Panc1 (cell line): Measurements from ENCODE around the gene SERGEF. TPM values are rescaled to one million over a fixed set of nuclear protein-coding genes. Genes with fewer than 3 reads are reported as not detected.

ENCODE experiments used
- ATAC-seq: fragments of 200-7000 bp; cut with Tn5 transposase; 2 replicates; pipeline ENCODE4 v1.9.1; 2020; ENCODE audit warnings: mild to moderate bottlenecking, moderate library complexity
- BruUV-seq: library from RNA; stranded (reverse); fragments of 400-500 nt; replicated peaks from 2 replicates; lab custom pipeline; 2021; lab: Mats Ljungman, UMichigan
- CTCF ChIA-PET: fragments of 300-600 bp; sonication (Branson Sonifier 250); formaldehyde crosslinking; loops from one replicate; lab custom pipeline; 2022; ENCODE audit warnings: antibody characterized with exemption; lab: Charles Lee
- POLR2A ChIA-PET: fragments of 300-600 bp; sonication (Branson Sonifier 250); formaldehyde crosslinking; loops from one replicate; lab custom pipeline; 2022; ENCODE audit warnings: antibody characterized with exemption; lab: Charles Lee
- DNase-seq: peaks from one replicate; pipeline ENCODE4 v3.0.0-alpha.2; 2010; ENCODE audit warnings: low read depth, low spot score
- H3K27ac ChIP-seq: 2 replicates; pipeline ENCODE4 v1.5.1; 2011; ENCODE audit warnings: mild to moderate bottlenecking, low read length, inconsistent platforms
- H3K27me3 ChIP-seq: fragments of 200-500 bp; sonication (Bioruptor generic); 2 replicates; pipeline ENCODE4 v1.6.0; 2014; ENCODE audit warnings: low read length, inconsistent platforms; ENCODE audit not compliant: control insufficient read depth, insufficient read depth
- H3K36me3 ChIP-seq: fragments of 200-500 bp; sonication (Bioruptor generic); 2 replicates; pipeline ENCODE4 v1.5.1; 2014; ENCODE audit warnings: inconsistent platforms, mild to moderate bottlenecking, low read length, moderate library complexity; ENCODE audit not compliant: control insufficient read depth, insufficient read depth
- H3K4me1 ChIP-seq: 2 replicates; pipeline ENCODE4 v1.5.1; 2011; ENCODE audit warnings: inconsistent platforms, mild to moderate bottlenecking, low read length, moderate library complexity; ENCODE audit not compliant: control insufficient read depth, insufficient read depth
- H3K4me3 ChIP-seq, 2 experiments: 2 replicates each; pipeline ENCODE4 v1.5.1; 2011 to 2012; ENCODE audit warnings: low read depth in 2 of 2, low read length in 2 of 2, mild to moderate bottlenecking in 2 of 2, inconsistent platforms in 1 of 2, moderate library complexity in 1 of 2
- H3K9me3 ChIP-seq: fragments of 200-500 bp; sonication (Bioruptor generic); 2 replicates; pipeline ENCODE4 v1.5.1; 2014; ENCODE audit warnings: low read depth, mild to moderate bottlenecking, inconsistent platforms, low read length, moderate library complexity; ENCODE audit not compliant: control insufficient read depth, insufficient read depth
- CTCF ChIP-seq: fragments of 450-650 bp; IDR thresholded peaks from 2 replicates; pipeline ENCODE4 v1.5.1; 2017; ENCODE audit warnings: mild to moderate bottlenecking
- POLR2AphosphoS5 ChIP-seq: IDR thresholded peaks from 2 replicates; pipeline ENCODE4 v1.6.1; 2012; ENCODE audit warnings: mild to moderate bottlenecking, low read depth, low read length, moderate library complexity
- REST ChIP-seq, 2 experiments: IDR thresholded peaks; 2 replicates each; pipeline ENCODE4 v1.6.1; 2011 to 2012; ENCODE audit warnings: low read depth in 2 of 2, control low read depth in 1 of 2, low read length in 1 of 2, mild to moderate bottlenecking in 1 of 2, moderate library complexity in 1 of 2; ENCODE audit not compliant: insufficient read depth in 1 of 2
- SIN3A ChIP-seq: IDR thresholded peaks from 2 replicates; pipeline ENCODE4 v1.6.1; 2012; ENCODE audit warnings: low read depth, mild to moderate bottlenecking, low read length, moderate library complexity, borderline replicate concordance; ENCODE audit not compliant: insufficient read depth
- TCF7L2 ChIP-seq: IDR thresholded peaks from 2 replicates; pipeline ENCODE4 v1.6.1; 2011; ENCODE audit warnings: mild to moderate bottlenecking, low read depth, low read length, inconsistent platforms
- in situ Hi-C: cut with HindIII; loops from 2 replicates; pipeline ENCODE4 v1.10.0; 2016; ENCODE audit warnings: low sequenced_read_pairs, low pct_unique_long_range_greater_than_20kb
- intact Hi-C: fragments of 100-400 bp; cut with micrococcal nuclease; formaldehyde crosslinking; loops from one replicate; pipeline ENCODE4 v1.10.0; 2022; ENCODE audit not compliant: unreplicated experiment
- total RNA-seq: library from RNA; stranded (reverse); gene quantifications from one replicate; pipeline ENCODE4 v1.2.1, GENCODE V29; 2021; ENCODE audit not compliant: unreplicated experiment

Gene SERGEF
- total RNA-seq, 1 experiment from 2014 or later: 35.5 TPM

GRCh38 chr11:17852246-17852645 is 160.6 kb downstream of the SERGEF start:
- no peaks in the 10 kb centered on the region for H3K4me1 ChIP-seq
- no peaks in the 10 kb centered on the region for H3K9me3 ChIP-seq
- in situ Hi-C loops: no loop called here
- H3K27ac ChIP-seq: no peak overlapping the region
- no peak for TF ChIP-seq REST (IDR thresholded peaks at IDR 0.05; ENCODE audit: insufficient read depth in 1 of 2, low read depth in 2 of 2, low read length in 1 of 2)
- TF ChIP-seq CTCF: no peak
- TF ChIP-seq POLR2AphosphoS5: no peak
- H3K36me3 ChIP-seq: no peaks in the 10 kb centered on the region
- POLR2A ChIA-PET: no interaction called here
- CTCF ChIA-PET: no interaction called here
- H3K27me3 ChIP-seq: no peaks in the 10 kb centered on the region
- ATAC-seq (no peak), DNase-seq (no peak)
- BruUV-seq: no TSS peak
- intact Hi-C loops: no loop called here
- no peak overlapping the region for H3K4me3 ChIP-seq

GRCh38 chr11:17851697-17852096 is 161.2 kb downstream of the SERGEF start:
- H3K4me1 ChIP-seq: no peaks in the 10 kb centered on the region
- H3K27me3 ChIP-seq: no peaks in the 10 kb centered on the region
- ChIA-PET POLR2A (no interaction called here), CTCF (no interaction called here)
- DNase-seq (no peak), ATAC-seq (no peak)
- BruUV-seq: no TSS peak
- intact Hi-C loops (no loop called here), in situ Hi-C loops (no loop called here)
- H3K4me3 ChIP-seq: no peak overlapping the region
- H3K36me3 ChIP-seq: no peaks in the 10 kb centered on the region
- H3K27ac ChIP-seq: no peak overlapping the region
- no peaks in the 10 kb centered on the region for H3K9me3 ChIP-seq
- TF ChIP-seq POLR2AphosphoS5: no peak

- intact Hi-C loops (no loop called here), in situ Hi-C loops (no loop called here)
- no peaks in the 10 kb centered on the region for H3K4me1 ChIP-seq
- BruUV-seq: no TSS peak
- CTCF ChIA-PET: no interaction called here
- DNase-seq (no peak), ATAC-seq (no peak)
- no peaks in the 10 kb centered on the region for H3K27me3 ChIP-seq
- H3K36me3 ChIP-seq: no peaks in the 10 kb centered on the region
- no peak overlapping the region for H3K27ac ChIP-seq
- no peak for TF ChIP-seq CTCF
- no peak for TF ChIP-seq POLR2AphosphoS5
- no peak for TF ChIP-seq SIN3A
- TF ChIP-seq REST (IDR thresholded peaks at IDR 0.05; ENCODE audit: insufficient read depth in 1 of 2, low read depth in 2 of 2, low read length in 1 of 2): no peak
- TF ChIP-seq TCF7L2: no peak
- POLR2A ChIA-PET: no interaction called here
- no peak overlapping the region for H3K4me3 ChIP-seq
- H3K9me3 ChIP-seq: no peaks in the 10 kb centered on the region
Measured at GRCh38 chr11:17850336-17850735, 162.5 kb downstream of the SERGEF start.
